UCSD-AML1 (cell line): Measurements from ENCODE around the gene ATAD3C.
"Not testable (repeated sequence)": the region's sequence is repeated elsewhere in the genome, so short reads cannot be mapped to it uniquely, and the experiment has no call there.

Experiments used
- DNase-seq: peaks from one replicate; lab custom pipeline; 2025; ENCODE audit not compliant: unreplicated experiment; lab: John Stamatoyannopoulos, UW

Gene ATAD3C

DNA sequence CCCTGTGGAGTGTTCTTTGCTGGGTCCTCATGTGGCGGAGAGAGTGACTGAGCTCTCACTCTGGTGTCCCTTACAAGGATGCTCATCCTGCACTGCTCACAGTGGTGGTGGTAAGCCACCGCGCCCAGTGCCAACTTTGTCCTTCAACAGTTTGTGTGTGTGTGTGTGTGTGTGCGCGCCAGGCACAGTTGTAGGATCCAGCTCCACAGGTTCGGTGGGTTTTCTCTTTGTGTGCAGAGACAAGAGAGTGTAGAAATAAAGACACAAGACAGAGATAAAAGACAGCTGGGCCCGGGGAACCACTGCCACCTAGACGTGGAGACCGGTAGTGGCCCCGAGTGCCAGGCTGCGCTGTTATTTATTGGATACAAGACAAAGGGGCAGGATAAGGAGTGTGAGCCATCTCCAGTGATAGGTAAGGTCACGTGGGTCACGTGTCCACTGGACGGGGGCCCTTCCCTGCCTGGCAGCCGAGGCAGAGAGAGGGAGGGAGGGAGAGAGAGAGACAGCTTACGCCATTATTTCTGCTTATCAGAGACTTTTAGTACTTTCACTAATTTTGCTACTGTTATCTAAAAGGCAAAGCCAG is 55.4 kb downstream of the ATAD3C start:
- DNase-seq, result peak; percentile 72

DNA sequence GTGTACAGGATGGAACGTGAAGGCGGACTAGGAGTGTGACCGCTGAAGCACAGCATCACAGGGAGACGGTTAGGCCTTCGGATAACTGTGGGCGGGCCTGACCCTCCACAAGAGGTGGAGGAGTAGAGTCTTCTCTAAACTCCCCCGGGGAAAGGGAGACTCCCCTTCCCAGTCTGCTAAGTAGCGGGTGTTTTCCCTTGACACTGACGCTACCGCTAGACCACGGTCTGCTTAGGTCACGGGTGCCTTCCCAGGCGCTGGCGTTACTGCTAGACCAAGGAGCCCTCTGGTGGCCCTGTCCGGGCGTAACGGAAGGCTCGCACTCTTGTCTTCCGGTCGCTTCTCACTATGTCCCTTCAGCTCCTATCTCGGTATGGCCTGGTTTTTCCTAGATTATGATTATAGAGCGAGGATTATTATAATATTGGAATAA is 55.9 kb downstream of the ATAD3C start:
- DNase-seq, result peak; percentile 66

DNA sequence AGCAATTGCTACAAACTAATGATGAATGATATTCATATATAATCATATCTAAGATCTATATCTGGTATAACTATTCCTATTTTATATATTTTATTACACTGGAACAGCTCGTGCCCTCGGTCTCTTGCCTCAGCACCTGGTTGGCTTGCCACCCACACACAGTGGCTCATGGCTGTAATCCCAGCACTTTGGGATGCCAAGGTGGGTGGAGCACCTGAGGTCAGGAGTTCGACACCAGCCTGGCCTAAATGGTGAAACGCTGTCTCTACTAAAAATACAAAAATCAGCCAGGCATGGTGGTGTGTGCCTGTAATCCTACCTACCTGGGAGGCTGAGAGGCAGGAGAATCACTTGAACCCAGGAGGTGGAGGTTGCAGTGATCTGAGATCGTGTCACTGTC is 56.3 kb downstream of the ATAD3C start:
- not testable (repeated sequence) for DNase-seq

DNA sequence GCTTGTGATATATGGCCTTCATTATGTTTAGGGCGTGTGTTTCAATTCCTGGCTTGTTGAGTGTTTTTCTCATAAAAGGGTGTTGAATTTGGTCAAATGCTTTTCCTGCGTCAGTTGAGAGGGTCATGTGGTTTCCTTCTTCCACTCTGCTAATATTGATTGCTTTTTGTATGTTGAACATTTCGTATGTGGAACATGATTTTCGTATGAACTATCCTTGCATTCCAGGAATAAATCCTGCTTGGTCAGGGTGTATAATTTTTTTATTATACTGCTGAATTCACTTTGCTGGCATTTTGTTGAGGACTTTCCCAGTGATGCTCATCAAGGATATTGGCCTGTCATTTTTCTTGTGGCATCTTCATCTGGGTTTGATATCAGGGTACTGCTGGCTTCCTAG is 57.8 kb downstream of the ATAD3C start:
- no peak for DNase-seq

DNA sequence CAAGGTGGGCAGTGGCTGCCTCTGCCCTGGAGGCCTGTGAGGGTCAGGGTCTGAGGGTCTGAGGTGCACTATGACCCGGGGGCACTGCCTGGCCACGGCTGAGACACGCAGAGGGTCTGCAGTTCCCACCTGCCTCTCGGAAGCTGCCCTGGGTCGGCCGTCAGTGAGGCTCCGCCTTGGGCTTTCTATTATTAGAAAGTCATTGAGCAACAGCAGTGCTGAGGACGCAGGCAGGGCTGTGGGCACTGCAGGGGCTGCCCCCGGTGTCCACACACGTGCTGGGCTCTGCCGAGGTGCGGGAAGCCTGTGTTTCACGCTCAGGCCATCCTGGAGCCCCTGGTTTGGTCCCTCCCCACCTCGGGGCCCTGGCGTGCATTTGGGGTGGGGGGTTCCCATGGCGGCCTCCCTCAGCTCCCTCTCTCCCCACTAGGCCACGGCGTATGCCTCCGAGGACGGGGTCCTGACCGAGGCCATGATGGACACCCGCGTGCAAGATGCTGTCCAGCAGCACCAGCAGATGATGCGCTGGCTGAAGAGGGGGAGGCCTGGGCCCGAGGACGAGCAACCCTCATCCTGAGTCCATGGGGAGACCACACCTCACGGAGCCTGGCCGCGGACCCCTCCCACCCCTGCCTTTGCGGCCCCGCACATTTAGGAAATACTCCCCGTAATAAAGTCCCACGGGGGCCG is 59.4 kb downstream of the ATAD3C start:
- not testable (repeated sequence) for DNase-seq

DNA sequence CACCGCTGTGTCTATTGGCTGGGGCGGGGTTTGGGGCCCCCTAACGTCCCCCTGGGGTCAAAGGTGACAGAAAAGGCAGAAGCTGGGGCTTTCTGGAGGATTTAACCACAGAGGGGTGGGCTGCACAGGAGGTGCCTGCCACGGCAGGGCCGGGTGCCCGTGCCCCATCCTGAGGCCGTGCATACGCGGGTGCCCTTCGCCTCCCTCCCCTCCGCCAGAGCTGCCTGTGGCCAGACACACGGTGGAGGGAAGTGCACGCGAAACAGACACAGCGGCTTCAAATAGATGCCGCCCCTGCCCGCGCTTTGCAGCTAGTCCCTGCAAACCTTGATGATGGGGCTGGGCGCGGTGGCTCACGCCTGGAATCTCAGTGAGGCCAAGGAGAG is 60.0 kb downstream of the ATAD3C start:
- DNase-seq, result not testable (repeated sequence)

DNA sequence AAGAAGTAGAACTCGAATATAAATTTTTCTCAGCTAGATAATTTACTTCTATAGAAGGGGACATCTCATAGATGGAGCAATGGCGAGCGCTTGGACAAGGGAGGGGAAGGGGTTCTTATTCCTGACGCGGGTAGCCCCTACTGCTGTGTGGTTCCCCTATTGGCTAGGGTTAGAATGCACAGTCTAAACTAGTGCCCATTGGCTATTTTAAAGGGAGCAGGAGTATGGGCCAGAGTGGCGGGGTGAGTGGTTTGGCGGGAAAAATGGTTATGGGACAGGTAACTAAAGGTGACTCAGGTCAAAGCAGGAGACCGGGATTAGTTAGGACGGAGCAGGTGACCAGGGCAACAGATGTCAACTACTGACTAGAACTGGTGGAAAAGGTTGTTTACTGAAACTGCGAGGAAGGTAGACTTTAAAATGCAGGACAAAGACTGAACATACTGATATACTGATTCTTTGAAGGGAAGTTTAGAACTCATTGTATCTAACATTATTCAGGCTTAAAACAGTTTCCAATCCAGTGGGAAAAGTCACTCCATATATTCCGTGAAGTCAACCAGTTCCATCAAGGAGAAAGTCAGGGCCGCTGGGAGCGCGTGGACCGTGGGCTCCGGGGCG is 61.5 kb downstream of the ATAD3C start:
- DNase-seq, result no peak

DNA sequence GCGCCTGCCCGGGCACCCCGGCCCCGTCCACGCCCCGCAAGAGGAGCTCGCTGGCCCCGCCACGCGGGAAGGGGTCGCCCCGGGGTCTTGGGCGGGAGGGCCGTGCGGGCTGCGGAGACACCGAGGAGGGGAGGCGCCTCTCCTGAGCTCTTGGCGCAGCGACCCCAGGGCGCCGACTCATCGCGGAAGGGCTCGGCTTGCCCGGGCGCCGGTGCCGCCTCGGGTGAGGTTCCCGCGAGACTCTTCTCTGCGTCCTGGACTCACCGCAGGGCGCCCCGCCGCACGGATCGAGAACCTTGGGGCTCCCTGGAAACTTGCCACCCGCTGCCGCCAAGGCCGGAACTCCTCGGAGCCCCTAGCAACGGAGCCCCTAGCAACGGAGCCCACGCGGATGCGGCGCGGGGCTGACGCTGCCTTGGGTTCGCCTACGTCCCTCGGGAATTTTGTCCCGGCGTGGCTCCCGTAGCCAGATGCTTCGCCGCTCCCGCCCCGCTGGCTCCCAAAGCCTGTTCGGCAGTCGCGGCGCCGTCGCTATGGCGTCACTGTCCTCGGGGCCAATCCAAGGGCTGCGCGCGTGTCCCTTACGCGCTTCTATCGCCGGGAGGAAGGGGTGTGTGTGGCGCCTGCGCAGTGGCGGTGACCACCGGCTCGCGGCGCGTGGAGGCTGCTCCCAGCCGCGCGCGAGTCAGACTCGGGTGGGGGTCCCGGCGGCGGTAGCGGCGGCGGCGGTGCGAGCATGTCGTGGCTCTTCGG is 62.2 kb downstream of the ATAD3C start, which contains the start of gene ATAD3A:
TSS of gene ATAD3A (plus strand) at position 630 of the 753 bp plus-strand sequence. CDS start at position 737, 107 bp downstream.
- peak; percentile 97 for DNase-seq

DNA sequence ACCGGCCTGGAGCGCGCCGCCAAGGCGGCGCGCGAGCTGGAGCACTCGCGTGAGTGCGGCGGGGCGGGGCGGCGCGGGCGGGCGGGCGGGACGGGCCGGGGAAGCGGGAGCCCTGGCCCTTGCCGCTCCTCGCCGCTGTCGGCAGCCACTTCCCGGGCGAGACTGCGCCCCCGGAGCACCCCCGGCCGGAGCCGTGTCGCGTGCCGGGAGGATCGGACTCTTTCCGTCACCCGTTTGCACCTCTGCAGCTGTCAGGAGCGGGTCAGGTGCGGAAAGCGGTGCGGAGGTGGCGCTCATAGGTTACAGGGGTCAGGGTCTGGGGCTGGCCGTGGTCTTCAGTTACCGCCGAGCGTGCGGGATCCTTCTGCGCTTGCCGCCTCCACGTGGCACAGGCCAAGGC is 62.9 kb downstream of the ATAD3C start:
- DNase-seq, result not testable (repeated sequence)

DNA sequence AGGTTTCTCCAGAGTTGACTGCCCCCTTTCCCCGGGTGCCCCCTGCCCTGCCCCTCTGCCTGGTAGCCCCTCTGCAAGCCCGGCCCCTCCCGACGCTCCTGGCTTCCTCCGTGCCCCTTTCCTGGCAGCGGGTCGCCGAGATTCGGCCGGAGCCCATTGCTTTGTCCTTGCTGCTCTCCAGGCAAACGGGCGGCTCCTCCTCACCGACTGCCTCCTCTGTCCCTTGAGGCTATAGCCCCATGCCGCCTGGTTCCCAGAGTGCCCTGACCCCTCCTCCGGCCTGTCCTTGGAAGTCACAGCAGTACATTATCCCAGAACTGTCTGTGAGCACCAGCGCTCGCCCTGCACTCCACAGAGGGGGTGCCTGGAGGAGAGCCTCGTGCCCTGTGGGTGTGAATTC is 64.2 kb downstream of the ATAD3C start:
- DNase-seq, result not testable (repeated sequence)

DNA sequence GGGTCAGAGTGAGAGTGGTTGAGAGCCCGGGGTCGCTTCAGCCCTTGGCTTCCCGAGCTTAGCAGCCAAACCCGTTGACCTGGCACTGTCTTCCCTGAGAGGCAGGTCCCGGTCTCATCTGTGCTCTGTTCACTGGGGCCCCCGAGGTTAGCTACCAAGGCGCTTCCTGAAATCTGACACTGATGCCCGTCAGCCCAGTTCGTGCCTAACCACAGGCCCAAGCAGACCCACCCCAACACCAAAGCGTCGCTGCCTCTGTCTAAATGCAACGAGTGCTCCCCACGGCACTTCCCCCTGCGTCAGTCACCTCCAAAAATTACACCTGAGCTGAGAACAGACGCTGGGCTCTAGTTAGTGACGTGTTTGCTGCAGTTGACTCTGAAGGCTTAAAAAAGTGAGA is 64.9 kb downstream of the ATAD3C start:
- not testable (repeated sequence) for DNase-seq

DNA sequence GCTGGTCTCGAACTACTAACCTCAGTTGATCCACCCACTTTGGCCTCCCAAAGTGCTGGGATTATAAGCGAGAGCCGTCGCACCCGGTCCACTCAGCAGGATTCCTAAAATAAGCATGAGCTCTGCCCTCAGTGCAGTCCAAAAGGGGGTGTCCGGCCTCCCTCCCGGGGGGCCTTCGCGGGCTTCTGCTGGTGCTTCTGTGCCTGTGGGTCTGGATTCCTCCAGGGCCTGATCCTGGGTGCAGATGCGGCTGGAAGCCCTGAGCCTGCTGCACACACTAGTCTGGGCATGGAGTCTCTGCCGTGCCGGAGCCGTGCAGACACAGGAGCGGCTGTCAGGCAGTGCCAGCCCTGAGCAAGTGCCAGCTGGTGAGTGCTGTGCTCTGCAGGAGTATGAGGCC is 67.4 kb downstream of the ATAD3C start:
- DNase-seq, result not testable (repeated sequence)

DNA sequence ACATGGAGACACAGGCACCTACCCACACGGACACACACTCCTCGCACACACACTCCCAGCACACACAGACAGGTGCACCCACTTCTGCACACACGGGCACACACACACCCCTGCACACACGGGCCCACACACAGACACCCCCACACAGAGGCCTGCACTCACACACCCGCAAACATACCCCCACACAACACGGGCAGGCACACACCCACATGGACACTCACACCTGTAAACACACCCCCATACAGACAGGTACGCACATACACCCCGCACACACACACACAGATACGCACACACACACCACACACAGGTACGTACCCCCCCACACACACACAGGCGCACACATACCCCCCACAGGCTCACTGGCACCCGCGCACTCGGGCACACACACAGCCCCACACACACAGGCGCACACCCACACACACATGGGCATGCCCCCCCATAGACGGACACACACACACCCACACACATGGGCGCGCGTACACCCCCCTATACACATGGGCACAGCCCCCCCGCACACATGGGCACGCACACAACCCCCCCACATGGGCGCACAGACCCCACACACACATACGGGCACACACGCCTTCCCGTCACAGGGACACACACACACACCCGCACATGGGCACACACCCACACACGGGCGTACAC is 68.6 kb downstream of the ATAD3C start:
- no peak for DNase-seq

DNA sequence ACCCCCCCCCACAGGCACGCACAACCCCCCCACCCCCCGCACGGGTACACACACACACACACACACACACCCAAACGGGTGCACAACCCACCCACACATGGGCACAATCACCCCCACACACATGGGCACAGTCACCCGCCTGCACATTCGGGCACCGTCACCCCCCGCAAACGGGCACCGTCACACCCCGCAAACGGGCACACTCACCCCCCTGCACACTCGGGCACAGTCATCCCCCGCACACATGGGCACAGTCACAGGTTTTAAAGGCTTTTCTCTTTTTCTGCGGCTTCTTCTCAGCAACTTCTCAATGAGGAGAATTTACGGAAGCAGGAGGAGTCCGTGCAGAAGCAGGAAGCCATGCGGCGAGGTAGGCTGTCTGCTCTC is 69.1 kb downstream of the ATAD3C start:
- not testable (repeated sequence) for DNase-seq
